Epithelial cell of esophagus (primary cell): ENCODE data around the gene RTTN.

Experiments
- DNase-seq: peaks from one replicate; pipeline ENCODE4 v3.0.0; 2010; ENCODE audit warnings: low read depth
- H3K4me3 ChIP-seq: 2 replicates; pipeline ENCODE4 v1.5.1; 2011; ENCODE audit warnings: mild to moderate bottlenecking, low read length, control low read depth
- CTCF ChIP-seq: IDR thresholded peaks from 2 replicates; pipeline ENCODE4 v1.5.1; 2011; ENCODE audit warnings: low read depth, mild to moderate bottlenecking, low read length, control low read depth, inconsistent platforms; ENCODE audit not compliant: insufficient read depth; ENCODE audit errors: missing control alignments

Gene RTTN

GRCh38 chr18:70172225-70172624, 33.3 kb downstream of the RTTN start:
- DNase-seq = peak; percentile 12
- H3K4me3 ChIP-seq = no peak overlapping the region
- TF ChIP-seq CTCF = peak; percentile 32

DNA sequence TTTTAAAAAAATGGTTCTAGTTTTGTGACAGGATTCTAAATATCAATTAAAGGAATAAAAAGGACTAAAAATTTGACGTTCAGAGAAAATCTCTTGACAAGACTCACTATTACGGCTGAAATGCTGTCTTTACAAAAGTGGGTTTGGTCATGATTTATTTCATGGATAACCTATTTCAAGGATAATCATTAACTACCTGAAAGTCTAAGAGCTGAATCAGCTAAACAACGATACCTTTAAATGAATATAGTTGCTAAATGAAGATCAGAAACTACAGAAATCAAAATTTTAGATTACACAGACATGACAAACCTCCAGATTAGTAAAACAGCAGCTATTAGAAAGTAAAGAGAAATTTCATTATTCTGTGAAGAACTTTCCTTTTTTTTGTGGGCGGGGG, 35.7 kb downstream of the RTTN start:
- TF ChIP-seq CTCF = no peak
- DNase-seq = no peak
- no peak overlapping the region for H3K4me3 ChIP-seq

DNA sequence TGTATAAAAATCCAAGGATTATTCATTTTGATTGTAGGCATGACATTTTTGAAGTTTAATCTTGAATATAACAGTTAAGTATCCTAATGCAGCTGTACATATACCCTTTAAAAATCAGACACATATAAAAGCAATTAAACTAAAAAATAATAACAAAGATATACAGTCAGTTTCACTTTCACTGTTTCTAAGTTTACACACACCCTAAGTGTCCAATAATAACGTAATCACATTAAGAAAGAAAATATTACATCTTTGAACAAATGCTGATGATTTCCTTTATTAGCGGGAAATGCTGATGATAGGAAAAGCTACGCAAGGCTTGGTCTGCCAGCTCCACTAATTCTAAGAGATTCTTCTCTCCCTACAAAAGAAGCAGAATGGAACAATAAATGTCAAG, 38.8 kb downstream of the RTTN start:
- no peak for TF ChIP-seq CTCF
- no peak overlapping the region for H3K4me3 ChIP-seq
- no peak for DNase-seq

DNA sequence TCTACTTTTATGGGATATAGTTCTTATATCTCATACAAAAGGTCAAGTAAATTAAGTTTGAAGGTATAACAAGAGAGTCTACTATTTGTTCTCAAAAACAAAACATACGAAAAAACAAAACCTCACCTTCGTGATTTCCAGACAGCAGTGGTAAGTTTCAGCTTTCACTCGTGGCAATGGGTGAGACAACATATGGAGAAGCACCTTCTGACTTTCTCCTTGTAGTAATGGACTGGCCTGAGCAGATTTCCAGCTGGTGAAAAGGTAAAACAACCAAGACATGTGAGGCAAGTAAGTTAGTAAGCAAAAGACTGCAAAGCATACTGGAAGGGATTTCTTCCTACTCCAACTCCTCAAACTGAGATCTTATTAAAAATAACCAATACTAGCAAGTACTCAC, 39.6 kb downstream of the RTTN start:
- TF ChIP-seq CTCF = no peak
- H3K4me3 ChIP-seq = no peak overlapping the region
- no peak for DNase-seq

- no peak for TF ChIP-seq CTCF
- H3K4me3 ChIP-seq = no peak overlapping the region
- DNase-seq = no peak
Measured at GRCh38 chr18:70160073-70160678, 45.3 kb downstream of the RTTN start.

DNA sequence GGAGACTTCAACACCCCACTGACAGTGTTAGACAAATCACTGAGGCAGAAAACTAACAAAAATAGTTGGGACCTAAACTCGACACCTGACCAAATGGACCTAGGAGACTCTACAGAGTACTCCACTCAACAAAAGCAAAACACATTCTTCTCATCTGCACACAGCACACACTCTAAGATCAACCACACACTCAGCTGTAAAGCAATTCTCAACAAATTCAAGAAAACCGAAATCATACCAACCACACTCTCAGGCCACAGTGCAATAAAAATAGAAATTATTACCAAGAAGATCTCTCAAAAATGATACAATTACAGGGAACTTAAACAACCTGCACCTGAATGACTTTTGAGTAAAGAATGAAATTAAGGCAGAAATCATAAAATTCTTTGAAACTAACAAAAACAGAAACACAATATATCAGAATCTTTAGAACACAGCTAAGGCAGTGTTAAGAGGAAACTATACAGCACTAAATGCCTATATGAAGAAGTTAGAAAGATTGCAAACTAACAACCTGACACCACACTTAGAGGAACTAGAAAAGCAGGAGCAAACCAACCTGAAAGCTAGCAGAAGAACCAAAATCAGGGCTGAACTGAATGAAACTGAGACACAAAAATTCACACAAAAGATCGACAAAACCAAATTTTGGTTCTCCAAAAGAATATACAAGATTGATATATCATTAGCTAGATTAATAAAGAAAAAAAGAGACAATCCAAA, 46.3 kb downstream of the RTTN start:
- H3K4me3 ChIP-seq = no peak overlapping the region
- TF ChIP-seq CTCF = no peak
- no peak for DNase-seq

GRCh38 chr18:70156886-70157285, 48.6 kb downstream of the RTTN start:
- no peak for DNase-seq
- no peak for TF ChIP-seq CTCF
- no peak overlapping the region for H3K4me3 ChIP-seq
